Fibroblast of pulmonary artery (primary cell): Measurements from ENCODE around the gene CPT1A.
"Not testable (repeated sequence)": the region's sequence is repeated elsewhere in the genome, so short reads cannot be mapped to it uniquely, and the experiment has no call there.

Source experiments
- DNase-seq: peaks from one replicate; pipeline ENCODE4 v3.0.0-alpha.2; 2010; ENCODE audit warnings: low read depth
- H3K4me3 ChIP-seq: replicated peaks from 2 replicates; pipeline ENCODE4 v1.5.1; 2011; ENCODE audit warnings: low read depth, mild to moderate bottlenecking, control low read depth, low read length, moderate library complexity
- CTCF ChIP-seq: IDR thresholded peaks from 2 replicates; pipeline ENCODE4 v1.5.1; 2011; ENCODE audit warnings: mild to moderate bottlenecking, control low read depth, low read length, inconsistent platforms; ENCODE audit errors: missing control alignments

Gene CPT1A

GRCh38 chr11:68863553-68864265 is 22.0 kb upstream of the CPT1A start:
- no peak overlapping the region for H3K4me3 ChIP-seq
- DNase-seq = no peak
- no peak for TF ChIP-seq CTCF

- DNase-seq = no peak
- TF ChIP-seq CTCF = no peak
- no peak overlapping the region for H3K4me3 ChIP-seq
Measured at GRCh38 chr11:68862421-68862820, 20.7 kb upstream of the CPT1A start.

GRCh38 chr11:68859123-68859522 is 17.4 kb upstream of the CPT1A start:
- TF ChIP-seq CTCF = no peak
- H3K4me3 ChIP-seq = no peak overlapping the region
- DNase-seq = no peak

- no peak overlapping the region for H3K4me3 ChIP-seq
- no peak for TF ChIP-seq CTCF
- DNase-seq = no peak
Measured at GRCh38 chr11:68857037-68857586, 15.4 kb upstream of the CPT1A start.

GRCh38 chr11:68856425-68857030 is 14.8 kb upstream of the CPT1A start:
- not testable (repeated sequence) for H3K4me3 ChIP-seq, DNase-seq

- H3K4me3 ChIP-seq = peak overlapping the region; percentile 53
- peak; percentile 63 for DNase-seq
- peak; percentile 9 for TF ChIP-seq CTCF
Measured at GRCh38 chr11:68855205-68855981, 13.7 kb upstream of the CPT1A start.

- peak overlapping the region; percentile 53 for H3K4me3 ChIP-seq
- DNase-seq = no peak
- no peak for TF ChIP-seq CTCF
Measured at GRCh38 chr11:68854273-68854958, 12.7 kb upstream of the CPT1A start.
